Measurements from ENCODE around the gene SLC9A8. TPM values are rescaled to one million over a fixed set of nuclear protein-coding genes. Genes with fewer than 3 reads are reported as not detected.
A peak's percentile ranks its signal among the peaks of the same experiment; 100 is the strongest.

Gene SLC9A8
- total RNA-seq, 1 experiment from 2014 or later = 21.5 TPM

- peak overlapping the region; percentile 76 for H3K4me3 ChIP-seq (ENCODE audit: low read length)
- H3K27ac ChIP-seq (ENCODE audit: low read length) = peak overlapping the region; percentile 67
- H3K9me2 ChIP-seq (replicated peaks; ENCODE audit: insufficient read depth, low read length) = no peaks in the 10 kb centered on the region
- no peak for DNase-seq
- peaks cover 8% of the 10 kb centered on the region; the same call in 1 of the 2 replicates for H3K36me3 ChIP-seq (ENCODE audit: insufficient read depth, low read length)
- peak overlapping the region; percentile 83 for H3K9ac ChIP-seq (ENCODE audit: low read length)
- no peaks in the 10 kb centered on the region for H3K9me3 ChIP-seq (ENCODE audit: low read length)
- no peaks in the 10 kb centered on the region for H4K20me1 ChIP-seq (ENCODE audit: insufficient read depth, low read depth, low read length)
- no peaks in the 10 kb centered on the region for H3K27me3 ChIP-seq (ENCODE audit: low read length)
- 0 out of 2 replicates have a peak overlapping the region, but pooled peaks have one; percentile 23 for H2AFZ ChIP-seq (ENCODE audit: low read length)
- peak overlapping the region; percentile 91 for H3K4me2 ChIP-seq (ENCODE audit: low read depth, low read length, poor library complexity, severe bottlenecking)
- H3K79me2 ChIP-seq (ENCODE audit: low read length) = peaks cover 23% of the 10 kb centered on the region
- peaks cover 22% of the 10 kb centered on the region for H3K4me1 ChIP-seq (ENCODE audit: low read length)
Measured at GRCh38 chr20:49813305-49813974, 812 bp downstream of the SLC9A8 start.

- Histone ChIP-seq H3K4me1 (ENCODE audit: low read length) (peaks cover 22% of the 10 kb centered on the region), H3K4me2 (ENCODE audit: low read depth, low read length, poor library complexity, severe bottlenecking) (peak overlapping the region; percentile 91), H3K27ac (ENCODE audit: low read length) (peak overlapping the region; percentile 67; the same call in 1 of the 2 replicates), H4K20me1 (ENCODE audit: insufficient read depth, low read depth, low read length) (no peaks in the 10 kb centered on the region), H3K9me2 (replicated peaks; ENCODE audit: insufficient read depth, low read length) (no peaks in the 10 kb centered on the region), H3K4me3 (ENCODE audit: low read length) (peak overlapping the region; percentile 76), H2AFZ (ENCODE audit: low read length) (no peak overlapping the region), H3K9me3 (ENCODE audit: low read length) (no peaks in the 10 kb centered on the region), H3K27me3 (ENCODE audit: low read length) (no peaks in the 10 kb centered on the region), H3K9ac (ENCODE audit: low read length) (peak overlapping the region; percentile 83), H3K36me3 (ENCODE audit: insufficient read depth, low read length) (peaks cover 15% of the 10 kb centered on the region), H3K79me2 (ENCODE audit: low read length) (peaks cover 29% of the 10 kb centered on the region)
- no peak for DNase-seq
Measured at GRCh38 chr20:49814057-49814694, 1.5 kb downstream of the SLC9A8 start.

GRCh38 chr20:49818816-49819215, 6.2 kb downstream of the SLC9A8 start:
- H3K9ac ChIP-seq (ENCODE audit: low read length) = no peak overlapping the region
- H3K4me2 ChIP-seq (ENCODE audit: low read depth, low read length, poor library complexity, severe bottlenecking) = no peak overlapping the region
- no peak overlapping the region for H3K27ac ChIP-seq (ENCODE audit: low read length)
- H3K9me3 ChIP-seq (ENCODE audit: low read length) = no peaks in the 10 kb centered on the region
- peaks cover 38% of the 10 kb centered on the region for H3K36me3 ChIP-seq (ENCODE audit: insufficient read depth, low read length)
- H4K20me1 ChIP-seq (ENCODE audit: insufficient read depth, low read depth, low read length) = no peaks in the 10 kb centered on the region
- DNase-seq = no peak
- H3K27me3 ChIP-seq (ENCODE audit: low read length) = no peaks in the 10 kb centered on the region
- no peak overlapping the region for H2AFZ ChIP-seq (ENCODE audit: low read length)
- peaks cover 9% of the 10 kb centered on the region for H3K4me1 ChIP-seq (ENCODE audit: low read length)
- peaks cover 41% of the 10 kb centered on the region for H3K79me2 ChIP-seq (ENCODE audit: low read length)
- no peak overlapping the region for H3K4me3 ChIP-seq (ENCODE audit: low read length)
- H3K9me2 ChIP-seq (replicated peaks; ENCODE audit: insufficient read depth, low read length) = no peaks in the 10 kb centered on the region

- no peaks in the 10 kb centered on the region for H3K9me3 ChIP-seq (ENCODE audit: low read length)
Measured at GRCh38 chr20:49819702-49820101, 7.1 kb downstream of the SLC9A8 start.

GRCh38 chr20:49821381-49821780, 8.8 kb downstream of the SLC9A8 start:
- H3K4me2 ChIP-seq (ENCODE audit: low read depth, low read length, poor library complexity, severe bottlenecking) = no peak overlapping the region
- no peaks in the 10 kb centered on the region for H3K4me1 ChIP-seq (ENCODE audit: low read length)
- H4K20me1 ChIP-seq (ENCODE audit: insufficient read depth, low read depth, low read length) = no peaks in the 10 kb centered on the region
- H3K4me3 ChIP-seq (ENCODE audit: low read length) = no peak overlapping the region
- peaks cover 42% of the 10 kb centered on the region for H3K36me3 ChIP-seq (ENCODE audit: insufficient read depth, low read length)
- H3K9ac ChIP-seq (ENCODE audit: low read length) = no peak overlapping the region
- H3K9me2 ChIP-seq (replicated peaks; ENCODE audit: insufficient read depth, low read length) = no peaks in the 10 kb centered on the region
- H2AFZ ChIP-seq (ENCODE audit: low read length) = no peak overlapping the region
- no peak overlapping the region for H3K27ac ChIP-seq (ENCODE audit: low read length)
- no peaks in the 10 kb centered on the region for H3K27me3 ChIP-seq (ENCODE audit: low read length)
- peaks cover 27% of the 10 kb centered on the region for H3K79me2 ChIP-seq (ENCODE audit: low read length)
- no peak for DNase-seq
- H3K9me3 ChIP-seq (ENCODE audit: low read length) = no peaks in the 10 kb centered on the region

More at GRCh38 chr20:49819702-49820101, 7.1 kb downstream of the SLC9A8 start:
- peaks cover 32% of the 10 kb centered on the region for H3K79me2 ChIP-seq (ENCODE audit: low read length)
- H3K9ac ChIP-seq (ENCODE audit: low read length) = no peak overlapping the region
- no peaks in the 10 kb centered on the region for H3K9me2 ChIP-seq (replicated peaks; ENCODE audit: insufficient read depth, low read length)
- H3K4me1 ChIP-seq (ENCODE audit: low read length) = peaks cover under 1% of the 10 kb centered on the region; the same call in 1 of the 2 replicates
- H3K4me3 ChIP-seq (ENCODE audit: low read length) = no peak overlapping the region
- no peak for DNase-seq
- no peaks in the 10 kb centered on the region for H3K27me3 ChIP-seq (ENCODE audit: low read length)
- no peak overlapping the region for H3K27ac ChIP-seq (ENCODE audit: low read length)
- H4K20me1 ChIP-seq (ENCODE audit: insufficient read depth, low read depth, low read length) = no peaks in the 10 kb centered on the region
- H3K36me3 ChIP-seq (ENCODE audit: insufficient read depth, low read length) = peaks cover 42% of the 10 kb centered on the region
- no peak overlapping the region for H3K4me2 ChIP-seq (ENCODE audit: low read depth, low read length, poor library complexity, severe bottlenecking)
- H2AFZ ChIP-seq (ENCODE audit: low read length) = no peak overlapping the region

- peaks cover 27% of the 10 kb centered on the region for H3K79me2 ChIP-seq (ENCODE audit: low read length)
- no peak overlapping the region for H3K9ac ChIP-seq (ENCODE audit: low read length)
- no peak overlapping the region for H2AFZ ChIP-seq (ENCODE audit: low read length)
- no peak overlapping the region for H3K27ac ChIP-seq (ENCODE audit: low read length)
- H3K9me2 ChIP-seq (replicated peaks; ENCODE audit: insufficient read depth, low read length) = no peaks in the 10 kb centered on the region
- no peaks in the 10 kb centered on the region for H3K27me3 ChIP-seq (ENCODE audit: low read length)
- no peaks in the 10 kb centered on the region for H4K20me1 ChIP-seq (ENCODE audit: insufficient read depth, low read depth, low read length)
- no peak for DNase-seq
- no peaks in the 10 kb centered on the region for H3K9me3 ChIP-seq (ENCODE audit: low read length)
- no peaks in the 10 kb centered on the region for H3K4me1 ChIP-seq (ENCODE audit: low read length)
- H3K4me2 ChIP-seq (ENCODE audit: low read depth, low read length, poor library complexity, severe bottlenecking) = no peak overlapping the region
- H3K4me3 ChIP-seq (ENCODE audit: low read length) = no peak overlapping the region
- H3K36me3 ChIP-seq (ENCODE audit: insufficient read depth, low read length) = peaks cover 42% of the 10 kb centered on the region
Measured at GRCh38 chr20:49821870-49822331, 9.3 kb downstream of the SLC9A8 start.

GRCh38 chr20:49823152-49823847, 10.7 kb downstream of the SLC9A8 start:
- no peak overlapping the region for H3K4me2 ChIP-seq (ENCODE audit: low read depth, low read length, poor library complexity, severe bottlenecking)
- H3K27me3 ChIP-seq (ENCODE audit: low read length) = no peaks in the 10 kb centered on the region
- no peak overlapping the region for H2AFZ ChIP-seq (ENCODE audit: low read length)
- H3K9me2 ChIP-seq (replicated peaks; ENCODE audit: insufficient read depth, low read length) = no peaks in the 10 kb centered on the region
- H3K9ac ChIP-seq (ENCODE audit: low read length) = no peak overlapping the region
- H3K27ac ChIP-seq (ENCODE audit: low read length) = no peak overlapping the region
- H3K36me3 ChIP-seq (ENCODE audit: insufficient read depth, low read length) = peaks cover 34% of the 10 kb centered on the region
- H3K79me2 ChIP-seq (ENCODE audit: low read length) = peaks cover 27% of the 10 kb centered on the region
- H4K20me1 ChIP-seq (ENCODE audit: insufficient read depth, low read depth, low read length) = no peaks in the 10 kb centered on the region
- no peak for DNase-seq
- no peaks in the 10 kb centered on the region for H3K9me3 ChIP-seq (ENCODE audit: low read length)
- no peak overlapping the region for H3K4me3 ChIP-seq (ENCODE audit: low read length)
- H3K4me1 ChIP-seq (ENCODE audit: low read length) = no peaks in the 10 kb centered on the region

GRCh38 chr20:49824206-49824605, 11.6 kb downstream of the SLC9A8 start:
- Histone ChIP-seq H3K27ac (ENCODE audit: low read length) (no peak overlapping the region), H3K4me1 (ENCODE audit: low read length) (no peaks in the 10 kb centered on the region), H3K9me3 (ENCODE audit: low read length) (no peaks in the 10 kb centered on the region), H3K79me2 (ENCODE audit: low read length) (peaks cover 20% of the 10 kb centered on the region), H3K27me3 (ENCODE audit: low read length) (no peaks in the 10 kb centered on the region), H3K4me2 (ENCODE audit: low read depth, low read length, poor library complexity, severe bottlenecking) (no peak overlapping the region), H3K36me3 (ENCODE audit: insufficient read depth, low read length) (peaks cover 27% of the 10 kb centered on the region), H3K9ac (ENCODE audit: low read length) (no peak overlapping the region), H3K4me3 (ENCODE audit: low read length) (no peak overlapping the region), H2AFZ (ENCODE audit: low read length) (no peak overlapping the region), H3K9me2 (replicated peaks; ENCODE audit: insufficient read depth, low read length) (no peaks in the 10 kb centered on the region), H4K20me1 (ENCODE audit: insufficient read depth, low read depth, low read length) (no peaks in the 10 kb centered on the region)
- no peak for DNase-seq

Measured in Karpas-422 (cell line).